Peyer's patch (tissue), 4 donors: ENCODE measurements around the gene PLXNC1.

Experiments used
- POLR2A ChIP-seq, 2 donors: fragments of 450-650 bp; IDR thresholded peaks; one replicate each; pipeline ENCODE4 v1.5.1; 2017; ENCODE audit warnings: antibody characterized with exemption in 2 of 2, mild to moderate bottlenecking in 2 of 2, moderate library complexity in 2 of 2
- TF ChIP-seq, protein P1 (sequence below), 6 experiments: fragments of 450-650 bp in 4 of 6; fragments of 200-600 bp in 2 of 6; sonication (generic) in 1 of 6; IDR thresholded peaks; one replicate each; pipeline ENCODE4 v1.5.1; 2017 to 2019; ENCODE audit warnings: antibody characterized with exemption in 6 of 6, mild to moderate bottlenecking in 3 of 6, moderate library complexity in 1 of 6

GRCh38 chr12:94141892-94142291, 6.5 kb upstream of the PLXNC1 start:
- TF ChIP-seq, protein P1, sequence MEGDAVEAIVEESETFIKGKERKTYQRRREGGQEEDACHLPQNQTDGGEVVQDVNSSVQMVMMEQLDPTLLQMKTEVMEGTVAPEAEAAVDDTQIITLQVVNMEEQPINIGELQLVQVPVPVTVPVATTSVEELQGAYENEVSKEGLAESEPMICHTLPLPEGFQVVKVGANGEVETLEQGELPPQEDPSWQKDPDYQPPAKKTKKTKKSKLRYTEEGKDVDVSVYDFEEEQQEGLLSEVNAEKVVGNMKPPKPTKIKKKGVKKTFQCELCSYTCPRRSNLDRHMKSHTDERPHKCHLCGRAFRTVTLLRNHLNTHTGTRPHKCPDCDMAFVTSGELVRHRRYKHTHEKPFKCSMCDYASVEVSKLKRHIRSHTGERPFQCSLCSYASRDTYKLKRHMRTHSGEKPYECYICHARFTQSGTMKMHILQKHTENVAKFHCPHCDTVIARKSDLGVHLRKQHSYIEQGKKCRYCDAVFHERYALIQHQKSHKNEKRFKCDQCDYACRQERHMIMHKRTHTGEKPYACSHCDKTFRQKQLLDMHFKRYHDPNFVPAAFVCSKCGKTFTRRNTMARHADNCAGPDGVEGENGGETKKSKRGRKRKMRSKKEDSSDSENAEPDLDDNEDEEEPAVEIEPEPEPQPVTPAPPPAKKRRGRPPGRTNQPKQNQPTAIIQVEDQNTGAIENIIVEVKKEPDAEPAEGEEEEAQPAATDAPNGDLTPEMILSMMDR (IDR thresholded peaks at IDR 0.05), result no peak
- no peak for TF ChIP-seq POLR2A (IDR thresholded peaks at IDR 0.05)
